Loucy (cell line): ENCODE data around the gene RPL41.
A peak's percentile ranks its signal among the peaks of the same experiment; 100 is the strongest.

ENCODE experiments used
- CTCF ChIP-seq: fragments of 200-600 bp; sonication (generic); conservative IDR thresholded peaks from 2 replicates; pipeline ENCODE4 v1.5.1; 2014; ENCODE audit warnings: mild to moderate bottlenecking, antibody characterized with exemption, low read length
- EZH2phosphoT487 ChIP-seq: fragments of 200-600 bp; IDR thresholded peaks from 2 replicates; pipeline ENCODE4 v1.6.1; 2018; ENCODE audit warnings: antibody characterized with exemption, mild to moderate bottlenecking, moderate library complexity, borderline replicate concordance

- TF ChIP-seq CTCF = peak; percentile 62
- TF ChIP-seq EZH2phosphoT487 = no peak
These were observed 35.3 kb downstream of the RPL41 start for GRCh38 chr12:56151672-56152131.
